DMS 273 treated with DMSO at 0.1 percent for 48 hours (cell line): Measurements from ENCODE around the gene SEMA5B.

Experiments used
- DNase-seq: peaks from one replicate; lab custom pipeline; 2025; lab: John Stamatoyannopoulos, UW

The SEMA5B gene

GRCh38 chr3:123054931-123055330, 27.4 kb upstream of the SEMA5B start:
- no peak for DNase-seq

DNA sequence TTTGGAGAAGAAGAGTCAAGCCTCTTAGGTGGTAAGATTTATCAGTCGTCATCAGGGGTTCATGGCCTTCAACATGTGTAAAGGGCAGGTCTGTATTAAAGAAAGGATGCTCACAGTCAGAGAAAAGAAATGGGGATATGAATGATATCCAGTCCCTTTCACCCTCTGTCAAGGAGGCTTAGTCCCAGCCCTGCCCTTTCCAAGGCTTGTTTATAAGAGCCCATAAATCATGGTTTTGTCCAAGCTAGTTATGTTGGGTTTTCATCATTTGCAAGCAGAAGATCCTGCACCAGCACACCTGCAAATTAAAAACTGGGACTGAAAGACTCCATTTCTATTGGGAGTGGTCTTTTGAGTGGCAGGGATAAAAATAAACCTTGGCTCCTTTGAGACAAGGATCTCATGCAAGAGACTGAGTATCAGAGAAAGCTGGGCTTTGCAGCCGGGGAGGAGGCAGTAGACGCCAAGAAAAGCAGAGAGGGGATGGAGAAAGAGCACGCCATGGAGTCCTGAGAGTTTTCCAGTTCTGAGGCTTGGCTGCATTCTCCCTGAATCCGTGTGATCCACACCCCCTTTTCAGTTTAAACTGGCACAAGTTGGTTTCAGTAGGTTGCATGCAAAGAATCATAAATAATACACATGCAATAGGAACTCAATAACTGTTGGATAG, 26.7 kb upstream of the SEMA5B start:
- DNase-seq = no peak

DNA sequence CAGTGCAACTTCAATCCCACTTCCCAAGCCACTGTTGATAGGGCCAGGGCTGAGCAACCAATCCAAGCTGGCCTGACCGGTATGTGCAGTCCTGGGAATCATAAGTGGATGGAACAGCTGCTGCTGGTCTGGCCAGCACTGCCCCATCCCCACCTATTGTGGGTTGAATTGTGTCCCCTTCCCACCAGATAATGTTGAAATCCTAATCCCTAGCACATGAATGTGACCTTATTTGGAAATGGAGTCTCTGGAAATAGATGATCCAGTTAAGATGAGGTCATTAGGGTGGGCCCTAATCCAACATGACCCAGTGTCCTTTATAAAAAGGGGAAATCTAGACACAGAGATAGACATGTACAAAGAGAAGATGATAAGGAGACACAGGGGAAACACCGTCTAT, 25.5 kb upstream of the SEMA5B start:
- DNase-seq = no peak

DNA sequence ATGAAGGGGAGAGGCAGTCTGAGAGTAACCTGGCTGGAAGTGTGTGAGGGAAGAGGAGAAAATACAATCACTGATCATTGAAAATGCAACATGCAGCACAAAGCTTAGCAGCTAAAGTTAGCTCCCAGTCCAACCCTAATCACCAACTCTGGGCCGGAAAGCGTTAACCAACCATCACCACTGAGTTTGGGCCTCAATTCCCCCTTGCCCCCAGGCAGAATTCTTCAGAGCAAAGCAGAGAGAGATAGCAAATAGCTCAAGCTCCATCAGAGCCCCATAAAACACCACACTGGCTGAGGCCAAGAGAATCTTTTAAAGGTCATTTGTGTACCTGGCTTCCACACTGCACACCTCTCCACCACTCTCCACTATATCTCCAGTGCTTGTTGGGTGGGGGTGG, 23.1 kb upstream of the SEMA5B start:
- no peak for DNase-seq

- DNase-seq = no peak
Observed at GRCh38 chr3:123048480-123049237, 21.1 kb upstream of the SEMA5B start.

- no peak for DNase-seq
Observed at GRCh38 chr3:123047062-123047319, 19.4 kb upstream of the SEMA5B start.

DNA sequence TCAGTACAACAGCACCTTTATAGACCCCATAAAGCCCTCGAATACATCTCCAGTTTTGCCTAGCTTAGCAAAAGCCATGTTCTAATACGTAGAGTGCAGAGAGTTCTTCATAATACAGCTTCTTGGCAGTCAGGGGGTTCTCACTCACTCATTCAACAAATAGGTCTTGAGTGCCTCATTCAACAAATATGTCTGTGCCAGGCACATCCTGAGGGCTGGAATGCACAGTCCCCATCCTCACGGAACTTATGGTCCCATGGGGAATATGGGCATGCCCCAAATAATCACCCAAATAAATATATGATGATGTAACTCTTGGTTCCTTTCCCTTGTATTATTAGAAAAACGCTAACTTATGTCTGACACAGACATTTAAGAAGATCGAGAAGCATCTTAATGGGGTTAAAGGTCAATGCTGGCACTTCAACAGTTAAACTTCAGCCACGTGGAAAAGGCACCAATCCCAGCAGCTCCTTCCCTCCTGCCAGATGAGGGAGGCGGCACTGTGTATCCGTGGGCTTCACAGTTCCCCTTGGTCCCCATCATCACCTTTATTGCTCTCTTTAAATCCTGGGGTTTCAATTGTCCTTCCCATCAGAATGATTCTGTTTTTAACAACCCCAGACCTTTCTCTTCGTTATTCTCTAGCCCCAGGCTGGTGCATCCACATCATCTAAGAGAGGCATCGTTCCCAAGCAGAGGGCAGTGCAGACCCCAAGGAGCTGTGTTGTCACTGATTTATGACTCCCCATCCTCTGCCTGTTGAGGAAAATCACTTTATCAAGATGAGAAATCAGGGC, 18.9 kb upstream of the SEMA5B start:
- DNase-seq = no peak

DNA sequence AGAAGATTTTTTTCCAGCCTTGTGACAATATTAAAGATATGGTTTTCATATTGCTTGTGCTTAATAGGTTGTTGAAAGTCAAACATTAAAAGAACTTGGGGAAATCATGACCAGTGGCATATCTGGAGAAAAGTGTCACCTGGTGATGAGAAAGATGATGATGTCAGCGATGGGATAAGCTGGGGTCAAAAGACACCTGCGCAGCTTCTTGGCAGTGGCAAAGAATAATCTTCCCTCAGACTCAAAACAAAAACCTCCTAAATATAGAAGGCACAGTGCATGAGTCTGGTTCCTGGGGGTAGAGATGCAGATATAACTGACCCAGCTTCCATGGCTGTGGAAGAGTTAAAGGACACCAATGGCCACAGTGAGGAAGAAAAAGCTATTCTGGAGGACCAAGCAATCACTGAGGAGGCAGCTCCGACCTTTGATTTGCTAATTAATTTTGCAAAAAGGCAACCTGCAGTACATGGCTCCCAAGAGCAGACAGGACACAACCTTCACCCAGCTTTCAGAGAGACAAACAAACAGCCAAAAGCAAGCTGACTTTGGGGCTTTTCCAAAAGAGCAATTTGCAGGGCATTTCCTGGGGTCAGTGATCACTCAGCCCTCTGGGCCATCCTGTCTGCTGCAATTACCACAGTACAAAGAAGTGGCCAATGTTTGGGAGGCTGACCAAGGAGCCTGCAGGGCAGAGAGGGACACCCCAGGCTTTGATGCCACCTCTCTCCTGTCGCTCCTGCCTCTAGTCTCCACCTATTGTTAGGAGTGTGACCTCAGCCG, 17.6 kb upstream of the SEMA5B start:
- no peak for DNase-seq

- DNase-seq = peak; percentile 49
Observed at GRCh38 chr3:123042413-123042812, 14.8 kb upstream of the SEMA5B start.

DNA sequence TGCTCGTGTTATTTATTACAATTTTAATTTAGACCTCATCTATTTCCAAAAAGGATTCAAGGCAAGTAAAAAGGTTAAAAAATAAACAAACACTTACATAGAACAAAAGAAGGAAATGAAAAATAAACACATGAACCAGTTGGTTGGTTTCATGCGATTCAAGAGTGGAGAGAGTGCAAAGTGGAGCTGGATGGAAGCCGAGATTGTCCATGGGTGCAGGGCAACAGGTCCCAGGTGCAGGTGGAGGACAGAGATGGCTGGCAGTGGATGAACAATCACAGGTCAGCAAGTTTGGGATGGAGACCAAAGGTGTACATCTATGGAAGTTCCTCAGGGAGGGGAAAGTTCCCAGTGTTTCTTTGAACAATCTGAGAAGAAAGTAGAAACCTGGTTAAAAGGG, 11.6 kb upstream of the SEMA5B start:
- DNase-seq = no peak

DNA sequence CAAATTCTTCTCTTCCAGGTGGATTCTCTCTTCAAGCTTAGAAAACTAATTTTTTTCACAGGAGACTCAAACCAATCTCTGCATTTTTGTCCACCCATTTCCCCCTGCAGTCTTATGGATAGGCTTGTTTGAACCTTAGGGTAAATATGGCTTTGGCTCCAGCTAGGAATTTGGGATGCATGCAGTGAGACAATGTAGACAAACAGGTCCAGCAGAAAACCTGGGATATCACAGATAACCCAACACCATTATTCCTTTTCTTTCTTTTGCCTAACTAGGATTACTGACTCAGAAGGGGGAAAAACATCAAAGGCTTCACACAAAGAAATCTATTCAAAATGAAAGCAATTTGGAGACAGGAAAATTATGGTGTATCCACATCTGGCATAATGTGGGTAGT, 11.2 kb upstream of the SEMA5B start:
- DNase-seq = no peak

DNA sequence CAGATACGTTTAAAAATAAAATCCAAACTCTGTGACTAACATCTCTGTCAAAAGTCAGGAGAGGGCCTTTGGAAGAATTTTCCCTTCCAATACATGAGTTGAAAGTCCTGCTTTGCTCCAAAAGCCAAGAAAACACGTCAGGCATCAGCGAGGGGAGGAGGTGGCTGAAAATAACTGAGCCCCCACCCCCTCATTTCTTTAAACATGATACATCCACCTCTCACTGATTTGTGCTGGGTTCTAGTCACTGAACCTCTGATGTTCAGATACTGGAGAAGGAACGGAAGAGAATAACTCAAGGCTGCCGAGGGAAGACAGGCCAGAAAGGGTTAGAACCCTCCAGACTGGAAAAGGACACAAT, 9.4 kb upstream of the SEMA5B start:
- DNase-seq = no peak

DNA sequence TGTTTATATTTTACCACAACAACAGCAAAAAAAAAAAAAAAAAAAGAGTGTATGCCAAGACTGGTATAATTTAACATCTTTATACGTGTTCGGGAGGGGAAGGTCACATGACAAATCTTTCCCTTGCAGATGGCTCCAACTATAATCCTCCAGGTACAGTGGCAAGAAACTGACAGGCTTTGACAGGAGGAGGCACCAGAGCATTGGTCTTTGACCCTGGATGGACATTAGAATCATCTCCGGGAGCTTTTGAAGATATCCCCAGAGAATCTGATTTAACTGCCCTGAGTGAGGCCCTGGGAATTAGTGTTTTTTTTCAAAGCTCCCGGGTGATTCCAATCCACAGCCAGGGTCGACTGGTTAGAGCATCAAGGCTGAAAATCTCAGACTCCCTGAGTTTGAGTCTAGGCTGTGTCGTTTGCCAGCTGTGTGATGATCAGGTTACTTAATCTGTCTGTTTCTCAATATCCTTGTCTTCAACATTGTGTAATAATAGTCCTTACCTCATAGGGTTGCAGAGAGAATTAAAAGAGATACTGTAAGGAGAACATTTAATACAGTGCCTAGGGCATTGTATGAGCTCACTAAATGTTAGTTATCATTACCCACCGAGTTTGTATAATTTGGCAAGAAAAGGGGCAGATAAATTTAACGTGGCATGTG, 8.9 kb upstream of the SEMA5B start:
- DNase-seq = no peak

- no peak for DNase-seq
Observed at GRCh38 chr3:123034996-123035395, 7.4 kb upstream of the SEMA5B start.

- DNase-seq = no peak
Observed at GRCh38 chr3:123034120-123034519, 6.6 kb upstream of the SEMA5B start.

DNA sequence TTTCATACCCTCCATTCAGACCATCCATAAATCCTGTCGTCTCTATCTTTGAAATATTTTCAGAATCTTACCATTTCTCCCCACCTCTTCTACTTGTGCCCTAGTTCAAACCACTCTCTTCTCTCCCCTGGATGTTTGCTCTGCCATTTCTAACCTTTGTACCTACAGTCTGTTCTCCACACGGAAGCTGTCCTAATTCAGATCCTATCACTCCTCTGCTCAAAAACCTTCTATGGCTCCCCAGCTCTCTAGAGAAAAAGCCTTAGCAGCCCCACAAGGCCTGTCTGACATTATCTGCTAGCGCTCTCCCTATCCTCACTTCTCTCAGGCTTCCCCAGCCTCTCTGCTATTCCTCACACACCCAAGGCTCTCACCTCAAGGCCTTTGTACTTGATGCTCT, 4.5 kb upstream of the SEMA5B start:
- DNase-seq = no peak

GRCh38 chr3:123031051-123031450, 3.5 kb upstream of the SEMA5B start:
- no peak for DNase-seq

- DNase-seq = peak; percentile 83
Observed at GRCh38 chr3:123028233-123028828, 768 bp upstream of the SEMA5B start.

- DNase-seq = no peak
Observed at GRCh38 chr3:123026565-123027291, 835 bp downstream of the SEMA5B start.

DNA sequence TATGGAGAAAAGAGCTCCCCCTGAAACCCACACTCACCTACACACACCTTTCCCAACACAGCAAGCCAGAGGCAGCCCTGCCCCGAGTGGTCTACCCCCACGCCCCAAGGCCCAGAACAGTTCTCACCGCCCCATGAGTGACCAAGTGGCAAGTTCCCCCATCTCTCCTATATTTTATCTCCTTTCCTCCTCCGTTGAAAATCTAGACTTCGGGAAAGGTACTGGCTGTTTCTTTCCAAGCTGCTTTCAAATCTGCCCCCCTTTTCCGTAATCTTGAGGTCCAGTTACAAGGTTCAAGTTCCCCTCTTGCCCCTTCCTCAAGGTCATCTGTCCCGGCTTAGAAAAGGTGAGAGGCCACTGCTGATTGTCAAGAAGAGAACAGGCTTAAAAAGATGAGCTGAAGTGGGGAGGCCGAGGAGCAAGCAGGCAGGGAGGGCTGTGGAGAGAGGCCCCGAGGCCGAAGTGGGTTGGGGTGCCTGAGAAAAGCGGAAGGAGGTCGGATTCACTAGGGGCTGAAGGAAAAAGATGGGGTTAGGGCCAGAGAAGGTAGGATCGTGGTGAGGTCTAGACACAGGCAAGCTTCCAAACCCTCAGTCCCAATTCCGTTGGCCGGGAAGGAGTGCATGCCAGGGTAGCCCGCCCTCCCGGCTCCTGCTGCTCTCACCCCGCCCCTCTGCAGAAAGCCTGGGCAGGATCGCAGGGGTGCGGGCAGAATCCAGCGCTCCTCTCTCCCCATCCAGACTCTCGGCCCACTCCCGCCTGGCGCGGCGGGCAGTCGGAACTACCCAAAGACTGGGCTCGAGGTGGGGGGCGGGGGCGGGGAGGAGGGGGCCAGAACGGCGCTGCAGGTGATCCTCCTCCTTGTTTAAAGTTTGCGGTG, 1.7 kb downstream of the SEMA5B start:
- DNase-seq = peak; percentile 31
